C4-2B (cell line): Measurements from ENCODE around the gene TF.

Experiments used
- ZFX ChIP-seq: fragments of 450-650 bp; IDR thresholded peaks from 2 replicates; pipeline ENCODE4 v1.6.1; 2017
- TF ChIP-seq, protein P1 (sequence below): fragments of 450-650 bp; conservative IDR thresholded peaks from 2 replicates; pipeline ENCODE4 v1.5.1; 2017; ENCODE audit warnings: mild to moderate bottlenecking

DNA sequence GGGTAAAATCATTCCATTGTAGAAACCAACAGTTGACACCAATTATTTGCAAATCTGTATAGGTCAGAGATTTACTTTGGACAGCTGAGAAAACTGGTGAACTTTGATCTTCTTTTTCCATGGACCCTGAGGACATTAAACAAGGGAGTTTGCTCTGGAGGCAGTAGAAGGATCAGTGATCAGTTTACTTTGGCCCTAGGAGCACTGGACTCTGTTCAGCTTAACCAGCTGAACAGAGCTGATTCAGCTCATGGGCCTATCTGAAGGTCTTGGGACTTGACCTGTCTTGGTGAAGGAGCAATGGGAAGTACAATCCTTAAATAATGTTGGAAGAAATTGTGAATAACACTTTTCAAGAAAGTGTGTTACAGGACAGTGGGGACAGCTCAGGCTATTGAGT is 15.2 kb upstream of the TF start:
- TF ChIP-seq, protein P1, sequence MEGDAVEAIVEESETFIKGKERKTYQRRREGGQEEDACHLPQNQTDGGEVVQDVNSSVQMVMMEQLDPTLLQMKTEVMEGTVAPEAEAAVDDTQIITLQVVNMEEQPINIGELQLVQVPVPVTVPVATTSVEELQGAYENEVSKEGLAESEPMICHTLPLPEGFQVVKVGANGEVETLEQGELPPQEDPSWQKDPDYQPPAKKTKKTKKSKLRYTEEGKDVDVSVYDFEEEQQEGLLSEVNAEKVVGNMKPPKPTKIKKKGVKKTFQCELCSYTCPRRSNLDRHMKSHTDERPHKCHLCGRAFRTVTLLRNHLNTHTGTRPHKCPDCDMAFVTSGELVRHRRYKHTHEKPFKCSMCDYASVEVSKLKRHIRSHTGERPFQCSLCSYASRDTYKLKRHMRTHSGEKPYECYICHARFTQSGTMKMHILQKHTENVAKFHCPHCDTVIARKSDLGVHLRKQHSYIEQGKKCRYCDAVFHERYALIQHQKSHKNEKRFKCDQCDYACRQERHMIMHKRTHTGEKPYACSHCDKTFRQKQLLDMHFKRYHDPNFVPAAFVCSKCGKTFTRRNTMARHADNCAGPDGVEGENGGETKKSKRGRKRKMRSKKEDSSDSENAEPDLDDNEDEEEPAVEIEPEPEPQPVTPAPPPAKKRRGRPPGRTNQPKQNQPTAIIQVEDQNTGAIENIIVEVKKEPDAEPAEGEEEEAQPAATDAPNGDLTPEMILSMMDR = no peak
- TF ChIP-seq ZFX = no peak
